H1 (cell line): ENCODE measurements around the gene PCED1B. TPM values are rescaled to one million over a fixed set of nuclear protein-coding genes. Genes with fewer than 3 reads are reported as not detected.

Experiments used
- CHD2 ChIP-seq: IDR thresholded peaks from 2 replicates; pipeline ENCODE4 v1.6.1; 2012; ENCODE audit warnings: low read length, improper control_type of control experiment
- TAF7 ChIP-seq: optimal IDR thresholded peaks from 2 replicates; pipeline ENCODE3; 2011; ENCODE audit warnings: low read depth, mild to moderate bottlenecking, inconsistent platforms, low read length, moderate library complexity, borderline replicate concordance
- polyA plus RNA-seq, 7 experiments: library from polyadenylated mRNA; depleted of rRNA in 3 of 7; stranded (reverse) in 5 of 7; unstranded in 2 of 7; fragments of >200 nt in 5 of 7; fragments of 200-250 nt in 2 of 7; gene quantifications; 1 replicate in 5 of 7; 2 replicates in 1 of 7; 4 replicates in 1 of 7; pipeline versions ENCODE4 v1.2.1 to v1.2.3, GENCODE V29; 2011 to 2013; ENCODE audit warnings: missing spikeins in 2 of 7, mixed read lengths in 2 of 7
- total RNA-seq: library from RNA; stranded (reverse); fragmentation: NEBNext Ultra II Directional; extraction: Animal tissue kit (Norgen Biotek cat#: 25700); gene quantifications from 2 replicates; pipeline ENCODE4 v1.2.1, GENCODE V29; 2021

PCED1B gene
- total and polyA plus RNA-seq, 2 of the 8 experiments (the other 6 are each of a cell fraction or from before 2014, with no cell fraction given), result 4.7 to 5.4 TPM

DNA sequence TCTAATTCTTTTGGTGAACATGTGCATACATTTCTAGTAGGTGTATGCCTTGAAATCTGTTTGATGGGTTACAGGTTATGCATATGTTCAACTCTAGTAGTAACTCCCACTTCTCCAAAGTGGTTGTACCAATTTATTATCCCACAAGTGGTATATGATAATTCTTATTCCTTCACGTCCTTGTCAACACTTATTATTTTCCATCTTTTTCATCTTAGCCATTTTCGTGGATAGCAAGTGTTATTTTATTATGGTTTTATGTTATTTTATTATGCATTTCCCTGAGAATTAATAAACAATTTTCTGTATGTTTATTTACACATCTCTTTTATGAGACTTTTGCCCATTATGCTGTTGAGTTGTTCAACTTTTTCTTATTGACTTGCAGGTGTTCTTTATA, 11.6 kb downstream of the PCED1B start (continued):
- no peak for TF ChIP-seq TAF7
- no peak for TF ChIP-seq CHD2
